GM18907 (cell line): ENCODE results near the gene L3MBTL4.
A peak's percentile ranks its signal among the peaks of the same experiment; 100 is the strongest.

ENCODE experiments used
- ATAC-seq: cut with Tn5 transposase; IDR thresholded peaks from one replicate; pipeline ENCODE4 v1.9.1; 2021; ENCODE audit warnings: mild to moderate bottlenecking, moderate library complexity; ENCODE audit not compliant: unreplicated experiment

L3MBTL4 gene

GRCh38 chr18:5973099-5973498 lies 441.6 kb downstream of the L3MBTL4 start:
- ATAC-seq: no peak

- ATAC-seq: peak; percentile 62
Observed at GRCh38 chr18:5972298-5972697, 442.4 kb downstream of the L3MBTL4 start.

- ATAC-seq: no peak
Observed at GRCh38 chr18:5969989-5970403, 444.7 kb downstream of the L3MBTL4 start.

GRCh38 chr18:5969355-5969988 lies 445.2 kb downstream of the L3MBTL4 start:
- no peak for ATAC-seq

- no peak for ATAC-seq
Observed at GRCh38 chr18:5967666-5968065, 447.0 kb downstream of the L3MBTL4 start.

- ATAC-seq: no peak
Observed at GRCh38 chr18:5967007-5967406, 447.7 kb downstream of the L3MBTL4 start.

- no peak for ATAC-seq
Observed at GRCh38 chr18:5966514-5966913, 448.2 kb downstream of the L3MBTL4 start.

GRCh38 chr18:5964996-5965395 lies 449.7 kb downstream of the L3MBTL4 start:
- no peak for ATAC-seq

GRCh38 chr18:5964596-5964995 lies 450.1 kb downstream of the L3MBTL4 start:
- no peak for ATAC-seq

- no peak for ATAC-seq
Observed at GRCh38 chr18:5964108-5964507, 450.6 kb downstream of the L3MBTL4 start.

- no peak for ATAC-seq
Observed at GRCh38 chr18:5963267-5963666, 451.4 kb downstream of the L3MBTL4 start.

- no peak for ATAC-seq
Observed at GRCh38 chr18:5962362-5962761, 452.3 kb downstream of the L3MBTL4 start.

- no peak for ATAC-seq
Observed at GRCh38 chr18:5961828-5962150, 452.9 kb downstream of the L3MBTL4 start.

- no peak for ATAC-seq
Observed at GRCh38 chr18:5961097-5961827, 453.4 kb downstream of the L3MBTL4 start.

- no peak for ATAC-seq
Observed at GRCh38 chr18:5958822-5959221, 455.9 kb downstream of the L3MBTL4 start.

GRCh38 chr18:5955861-5956260 lies 458.9 kb downstream of the L3MBTL4 start:
- ATAC-seq: no peak

GRCh38 chr18:5951515-5952091 lies 463.1 kb downstream of the L3MBTL4 start:
- no peak for ATAC-seq

GRCh38 chr18:5948781-5949180 lies 465.9 kb downstream of the L3MBTL4 start:
- no peak for ATAC-seq

GRCh38 chr18:5948237-5948636 lies 466.5 kb downstream of the L3MBTL4 start:
- ATAC-seq: no peak

GRCh38 chr18:5944448-5944847 lies 470.3 kb downstream of the L3MBTL4 start:
- no peak for ATAC-seq

- ATAC-seq: no peak
Observed at GRCh38 chr18:5943514-5943913, 471.2 kb downstream of the L3MBTL4 start.

- no peak for ATAC-seq
Observed at GRCh38 chr18:5942591-5942990, 472.1 kb downstream of the L3MBTL4 start.
